Natural killer cell (primary cell): Measurements from ENCODE around the gene TPH2. TPM values are rescaled to one million over a fixed set of nuclear protein-coding genes. Genes with fewer than 3 reads are reported as not detected.

Experiments used
- ATAC-seq, 3 donors: fragments of 150-1000 bp in 2 of 3; fragments of 200-7000 bp in 1 of 3; cut with Tn5 transposase; 1 replicate in 1 of 3; 2 replicates in 2 of 3; pipeline ENCODE4 v1.10.0; 2021; ENCODE audit warnings: mild to moderate bottlenecking in 2 of 3, moderate library complexity in 2 of 3
- DNase-seq, 2 donors: peaks; one replicate each; pipeline versions ENCODE4 v3.0.0 to v3.0.0-alpha.2; 2013 to 2021; ENCODE audit warnings: mixed read lengths in 1 of 2
- H3K27ac ChIP-seq: one replicate; pipeline ENCODE4 v1.5.1; 2013; ENCODE audit warnings: mild to moderate bottlenecking, low read length
- H3K27me3 ChIP-seq: one replicate; pipeline ENCODE4 v1.6.1; 2013; ENCODE audit warnings: low read length; ENCODE audit not compliant: control insufficient read depth, insufficient read depth
- H3K36me3 ChIP-seq: one replicate; pipeline ENCODE4 v1.6.1; 2013; ENCODE audit warnings: low read length; ENCODE audit not compliant: control insufficient read depth, insufficient read depth
- H3K4me1 ChIP-seq: one replicate; pipeline ENCODE4 v1.6.1; 2013; ENCODE audit warnings: low read length; ENCODE audit not compliant: control insufficient read depth, insufficient read depth
- H3K4me3 ChIP-seq: one replicate; pipeline ENCODE4 v1.5.1; 2013; ENCODE audit warnings: low read length
- H3K9me3 ChIP-seq: one replicate; pipeline ENCODE4 v1.6.1; 2013; ENCODE audit warnings: low read length; ENCODE audit not compliant: control insufficient read depth, insufficient read depth
- H3K27ac Mint-ChIP-seq, 2 donors: one replicate each; pipeline ENCODE4 v1.8.0; 2022; ENCODE audit warnings: mild to moderate bottlenecking in 2 of 2, mixed read lengths in 2 of 2, moderate library complexity in 1 of 2
- H3K27me3 Mint-ChIP-seq, 2 donors: one replicate each; pipeline ENCODE4 v1.8.0; 2022; ENCODE audit warnings: low read depth in 2 of 2, mixed read lengths in 2 of 2
- H3K36me3 Mint-ChIP-seq: one replicate; pipeline ENCODE4 v1.8.0; 2022; ENCODE audit warnings: mixed read lengths
- H3K4me1 Mint-ChIP-seq, 2 donors: one replicate each; pipeline ENCODE4 v1.8.0; 2022; ENCODE audit warnings: mixed read lengths in 2 of 2
- H3K4me3 Mint-ChIP-seq: one replicate; pipeline ENCODE4 v1.8.0; 2022; ENCODE audit warnings: mild to moderate bottlenecking, moderate library complexity, mixed read lengths
- H3K9me3 Mint-ChIP-seq, 2 donors: one replicate each; pipeline ENCODE4 v1.8.0; 2022; ENCODE audit warnings: mixed read lengths in 2 of 2
- CTCF ChIP-seq: fragments of 200-600 bp; IDR thresholded peaks from one replicate; pipeline ENCODE4 v1.8.0; 2022; ENCODE audit warnings: antibody characterized with exemption
- WGBS: methylation state at CpG from one replicate; pipeline ENCODE4 v1.1.7; 2013; ENCODE audit warnings: missing lambda C conversion rate; ENCODE audit not compliant: insufficient coverage; 5-methylcytosine and 5-hydroxymethylcytosine counted together
- intact Hi-C: fragments of 100-400 bp; cut with micrococcal nuclease; formaldehyde crosslinking; loops from one replicate; pipeline ENCODE4 v1.14.2; 2022
- total RNA-seq, 4 donors: library from RNA; stranded (reverse); fragments of 120-200 nt in 1 of 4; gene quantifications; one replicate each; pipeline versions ENCODE4 v1.2.3 to v1.2.4, GENCODE V29; 2013 to 2022

TPH2 gene
- total RNA-seq, 3 donors from 2014 or later (not counting 1 experiment from before 2014, with no cell fraction given): not detected

- Histone ChIP-seq H3K27ac (no peak overlapping the region), H3K27me3 (no peaks in the 10 kb centered on the region), H3K36me3 (no peaks in the 10 kb centered on the region), H3K9me3 (no peaks in the 10 kb centered on the region), H3K4me1 (no peaks in the 10 kb centered on the region), H3K4me3 (no peak overlapping the region)
- peaks cover 8 to 9% of the 10 kb centered on the region in 2 donors for H3K9me3 Mint-ChIP-seq
- TF ChIP-seq CTCF: no peak
- no peak for DNase-seq
- H3K36me3 Mint-ChIP-seq: no peaks in the 10 kb centered on the region
- H3K27me3 Mint-ChIP-seq: no peaks in the 10 kb centered on the region
- intact Hi-C loops: no loop called here
- H3K4me1 Mint-ChIP-seq: no peaks in the 10 kb centered on the region
- WGBS: 93% methylated on average over 9 of the region's 9 CpGs
- H3K4me3 Mint-ChIP-seq: no peak overlapping the region
- no peak for ATAC-seq
- H3K27ac Mint-ChIP-seq: no peak overlapping the region
These were observed 137.4 kb downstream of the TPH2 start for GRCh38 chr12:72075891-72076557.

GRCh38 chr12:72076558-72076915 is 137.9 kb downstream of the TPH2 start:
- no peaks in the 10 kb centered on the region for H3K4me1 ChIP-seq
- 77% methylated on average over 2 of the region's 3 CpGs for whole genome bisulfite sequencing
- no peaks in the 10 kb centered on the region for H3K36me3 Mint-ChIP-seq
- DNase-seq: no peak
- H3K4me1 Mint-ChIP-seq: no peaks in the 10 kb centered on the region
- no peak for TF ChIP-seq CTCF
- peaks cover 6% of the 10 kb centered on the region in 2 donors for H3K9me3 Mint-ChIP-seq
- intact Hi-C loops: no loop called here
- no peaks in the 10 kb centered on the region for H3K27me3 Mint-ChIP-seq
- H3K27ac ChIP-seq: no peak overlapping the region
- no peak overlapping the region for H3K27ac Mint-ChIP-seq
- no peak overlapping the region for H3K4me3 Mint-ChIP-seq
- H3K36me3 ChIP-seq: no peaks in the 10 kb centered on the region
- no peaks in the 10 kb centered on the region for H3K27me3 ChIP-seq
- H3K4me3 ChIP-seq: no peak overlapping the region
- no peak for ATAC-seq
- H3K9me3 ChIP-seq: no peaks in the 10 kb centered on the region

- Histone ChIP-seq H3K4me3 (no peak overlapping the region), H3K4me1 (no peaks in the 10 kb centered on the region), H3K27me3 (no peaks in the 10 kb centered on the region), H3K9me3 (no peaks in the 10 kb centered on the region), H3K27ac (no peak overlapping the region), H3K36me3 (no peaks in the 10 kb centered on the region)
- H3K27me3 Mint-ChIP-seq: no peaks in the 10 kb centered on the region
- H3K27ac Mint-ChIP-seq: no peak overlapping the region
- ATAC-seq: no peak
- TF ChIP-seq CTCF: no peak
- H3K9me3 Mint-ChIP-seq: peaks cover 3 to 7% of the 10 kb centered on the region in 2 donors
- WGBS: 78% methylated on average over 2 of the region's 5 CpGs
- H3K4me3 Mint-ChIP-seq: no peak overlapping the region
- intact Hi-C loops: no loop called here
- H3K36me3 Mint-ChIP-seq: no peaks in the 10 kb centered on the region
- no peaks in the 10 kb centered on the region for H3K4me1 Mint-ChIP-seq
- DNase-seq: no peak
These were observed 138.6 kb downstream of the TPH2 start for GRCh38 chr12:72077111-72077820.
